ENCODE data around the gene CAMSAP1.
A peak's percentile ranks its signal among the peaks of the same experiment; 100 is the strongest.

DNA sequence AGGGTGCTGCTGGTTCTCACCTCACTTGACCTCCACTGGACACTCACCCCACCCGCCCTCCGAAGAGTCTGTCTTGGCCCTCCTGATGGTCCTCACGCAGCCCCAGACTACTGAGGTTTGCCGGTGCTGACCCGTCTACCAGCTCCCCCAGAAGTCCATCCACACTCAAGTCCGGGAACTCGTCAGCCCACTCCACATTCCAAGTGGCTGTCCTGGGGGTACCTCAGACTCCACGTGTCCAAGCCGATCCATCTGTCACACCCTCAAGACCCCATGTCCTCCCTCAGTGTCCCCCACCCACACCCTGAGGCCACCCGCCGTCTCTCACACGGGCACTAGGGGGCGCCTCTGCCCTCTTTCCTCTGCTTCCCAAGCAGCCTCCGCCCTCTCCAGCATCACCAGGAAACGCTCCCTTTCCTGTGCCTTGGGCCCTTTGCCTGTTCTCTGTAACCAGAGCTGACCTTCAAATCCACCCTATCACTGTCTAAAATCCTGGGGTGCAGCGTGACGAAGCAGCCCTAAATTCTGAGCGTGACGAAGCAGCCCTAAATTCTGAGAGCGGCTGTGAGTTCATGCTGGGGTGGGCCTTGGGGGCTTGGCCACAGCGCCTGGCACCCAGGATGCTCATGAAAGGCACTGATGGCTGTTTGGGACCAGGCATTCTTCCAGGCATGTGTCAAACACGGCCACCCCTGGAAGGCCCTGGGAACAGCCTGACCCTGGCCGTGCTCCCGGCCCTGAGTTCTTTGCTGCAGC is 109.7 kb downstream of the CAMSAP1 start:
- TF ChIP-seq, protein P1, sequence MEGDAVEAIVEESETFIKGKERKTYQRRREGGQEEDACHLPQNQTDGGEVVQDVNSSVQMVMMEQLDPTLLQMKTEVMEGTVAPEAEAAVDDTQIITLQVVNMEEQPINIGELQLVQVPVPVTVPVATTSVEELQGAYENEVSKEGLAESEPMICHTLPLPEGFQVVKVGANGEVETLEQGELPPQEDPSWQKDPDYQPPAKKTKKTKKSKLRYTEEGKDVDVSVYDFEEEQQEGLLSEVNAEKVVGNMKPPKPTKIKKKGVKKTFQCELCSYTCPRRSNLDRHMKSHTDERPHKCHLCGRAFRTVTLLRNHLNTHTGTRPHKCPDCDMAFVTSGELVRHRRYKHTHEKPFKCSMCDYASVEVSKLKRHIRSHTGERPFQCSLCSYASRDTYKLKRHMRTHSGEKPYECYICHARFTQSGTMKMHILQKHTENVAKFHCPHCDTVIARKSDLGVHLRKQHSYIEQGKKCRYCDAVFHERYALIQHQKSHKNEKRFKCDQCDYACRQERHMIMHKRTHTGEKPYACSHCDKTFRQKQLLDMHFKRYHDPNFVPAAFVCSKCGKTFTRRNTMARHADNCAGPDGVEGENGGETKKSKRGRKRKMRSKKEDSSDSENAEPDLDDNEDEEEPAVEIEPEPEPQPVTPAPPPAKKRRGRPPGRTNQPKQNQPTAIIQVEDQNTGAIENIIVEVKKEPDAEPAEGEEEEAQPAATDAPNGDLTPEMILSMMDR (conservative IDR thresholded peaks at IDR 0.05), result peak; percentile 91
- TF ChIP-seq ZFX (IDR thresholded peaks at IDR 0.05), result no peak

Measured in C4-2B (cell line).